ENCODE data around the gene TPR. TPM values are rescaled to one million over a fixed set of nuclear protein-coding genes. Genes with fewer than 3 reads are reported as not detected.

TPR gene
- polyA plus RNA-seq, 2 donors = 15.9 to 22.8 TPM

- Histone ChIP-seq H3K9me3 (ENCODE audit: control insufficient read depth in 2 of 2, insufficient read depth in 1 of 2, low read depth in 1 of 2, low read length in 1 of 2) (no peaks in the 10 kb centered on the region), H3K36me3 (ENCODE audit: control insufficient read depth in 2 of 2, insufficient read depth in 2 of 2, low read length in 1 of 2) (peaks cover 0 to 4% of the 10 kb centered on the region in 2 donors), H3K27me3 (ENCODE audit: control insufficient read depth in 1 of 2, insufficient read depth in 2 of 2, low read length in 2 of 2) (no peaks in the 10 kb centered on the region), H3K4me1 (ENCODE audit: control insufficient read depth in 2 of 2, insufficient read depth in 2 of 2, low read length in 1 of 2) (no peaks in the 10 kb centered on the region), H3K4me3 (ENCODE audit: low read depth in 1 of 2, low read length in 2 of 2) (no peak overlapping the region), H3K27ac (ENCODE audit: low read depth in 2 of 2, low read length in 1 of 2) (no peak overlapping the region)
- 89 to 93% methylated on average over 6 of the region's 6 CpGs for WGBS, 2 donors
Measured at GRCh38 chr1:186308264-186309060, 66.6 kb downstream of the TPR start.

GRCh38 chr1:186307445-186307844 is 67.6 kb downstream of the TPR start:
- H3K27me3 ChIP-seq (ENCODE audit: control insufficient read depth in 1 of 2, insufficient read depth in 2 of 2, low read length in 2 of 2) = no peaks in the 10 kb centered on the region
- H3K9me3 ChIP-seq (ENCODE audit: control insufficient read depth in 2 of 2, insufficient read depth in 1 of 2, low read depth in 1 of 2, low read length in 1 of 2) = no peaks in the 10 kb centered on the region
- WGBS, 2 donors = 97 to 98% methylated on average over 6 of the region's 6 CpGs
- no peaks in the 10 kb centered on the region for H3K4me1 ChIP-seq (ENCODE audit: control insufficient read depth in 2 of 2, insufficient read depth in 2 of 2, low read length in 1 of 2)
- no peak overlapping the region for H3K4me3 ChIP-seq (ENCODE audit: low read depth in 1 of 2, low read length in 2 of 2)
- H3K36me3 ChIP-seq (ENCODE audit: control insufficient read depth in 2 of 2, insufficient read depth in 2 of 2, low read length in 1 of 2) = no peaks in the 10 kb centered on the region
- no peak overlapping the region for H3K27ac ChIP-seq (ENCODE audit: low read depth in 2 of 2, low read length in 1 of 2)

- Histone ChIP-seq H3K27ac (ENCODE audit: low read depth in 2 of 2, low read length in 1 of 2) (no peak overlapping the region), H3K4me3 (ENCODE audit: low read depth in 1 of 2, low read length in 2 of 2) (no peak overlapping the region), H3K9me3 (ENCODE audit: control insufficient read depth in 2 of 2, insufficient read depth in 1 of 2, low read depth in 1 of 2, low read length in 1 of 2) (no peaks in the 10 kb centered on the region), H3K4me1 (ENCODE audit: control insufficient read depth in 2 of 2, insufficient read depth in 2 of 2, low read length in 1 of 2) (no peaks in the 10 kb centered on the region), H3K36me3 (ENCODE audit: control insufficient read depth in 2 of 2, insufficient read depth in 2 of 2, low read length in 1 of 2) (no peaks in the 10 kb centered on the region), H3K27me3 (ENCODE audit: control insufficient read depth in 1 of 2, insufficient read depth in 2 of 2, low read length in 2 of 2) (no peaks in the 10 kb centered on the region)
- WGBS, 2 donors = 73 to 85% methylated on average over 3 of the region's 3 CpGs
Measured at GRCh38 chr1:186306533-186306932, 68.5 kb downstream of the TPR start.

- Histone ChIP-seq H3K4me3 (ENCODE audit: low read depth in 1 of 2, low read length in 2 of 2) (no peak overlapping the region), H3K27ac (ENCODE audit: low read depth in 2 of 2, low read length in 1 of 2) (no peak overlapping the region), H3K36me3 (ENCODE audit: control insufficient read depth in 2 of 2, insufficient read depth in 2 of 2, low read length in 1 of 2) (no peaks in the 10 kb centered on the region), H3K27me3 (ENCODE audit: control insufficient read depth in 1 of 2, insufficient read depth in 2 of 2, low read length in 2 of 2) (no peaks in the 10 kb centered on the region), H3K4me1 (ENCODE audit: control insufficient read depth in 2 of 2, insufficient read depth in 2 of 2, low read length in 1 of 2) (no peaks in the 10 kb centered on the region), H3K9me3 (ENCODE audit: control insufficient read depth in 2 of 2, insufficient read depth in 1 of 2, low read depth in 1 of 2, low read length in 1 of 2) (no peaks in the 10 kb centered on the region)
- 57 to 60% methylated on average over 6 of the region's 6 CpGs for WGBS, 2 donors
Measured at GRCh38 chr1:186304982-186305949, 69.8 kb downstream of the TPR start.

GRCh38 chr1:186303911-186304310 is 71.1 kb downstream of the TPR start:
- Histone ChIP-seq H3K27me3 (ENCODE audit: control insufficient read depth in 1 of 2, insufficient read depth in 2 of 2, low read length in 2 of 2) (no peaks in the 10 kb centered on the region), H3K4me1 (ENCODE audit: control insufficient read depth in 2 of 2, insufficient read depth in 2 of 2, low read length in 1 of 2) (no peaks in the 10 kb centered on the region), H3K9me3 (ENCODE audit: control insufficient read depth in 2 of 2, insufficient read depth in 1 of 2, low read depth in 1 of 2, low read length in 1 of 2) (no peaks in the 10 kb centered on the region), H3K36me3 (ENCODE audit: control insufficient read depth in 2 of 2, insufficient read depth in 2 of 2, low read length in 1 of 2) (no peaks in the 10 kb centered on the region), H3K27ac (ENCODE audit: low read depth in 2 of 2, low read length in 1 of 2) (no peak overlapping the region), H3K4me3 (ENCODE audit: low read depth in 1 of 2, low read length in 2 of 2) (no peak overlapping the region)
- WGBS, 2 donors = 57 to 74% methylated on average over 2 of the region's 2 CpGs

GRCh38 chr1:186302381-186302920 is 72.6 kb downstream of the TPR start:
- Histone ChIP-seq H3K27me3 (ENCODE audit: control insufficient read depth in 1 of 2, insufficient read depth in 2 of 2, low read length in 2 of 2) (no peaks in the 10 kb centered on the region), H3K27ac (ENCODE audit: low read depth in 2 of 2, low read length in 1 of 2) (no peak overlapping the region), H3K36me3 (ENCODE audit: control insufficient read depth in 2 of 2, insufficient read depth in 2 of 2, low read length in 1 of 2) (no peaks in the 10 kb centered on the region), H3K4me1 (ENCODE audit: control insufficient read depth in 2 of 2, insufficient read depth in 2 of 2, low read length in 1 of 2) (no peaks in the 10 kb centered on the region), H3K9me3 (ENCODE audit: control insufficient read depth in 2 of 2, insufficient read depth in 1 of 2, low read depth in 1 of 2, low read length in 1 of 2) (no peaks in the 10 kb centered on the region), H3K4me3 (ENCODE audit: low read depth in 1 of 2, low read length in 2 of 2) (no peak overlapping the region)
- WGBS, 2 donors = 67 to 80% methylated on average over 3 of the region's 3 CpGs

GRCh38 chr1:186301448-186301847 is 73.6 kb downstream of the TPR start:
- Histone ChIP-seq H3K27ac (ENCODE audit: low read depth in 2 of 2, low read length in 1 of 2) (no peak overlapping the region), H3K27me3 (ENCODE audit: control insufficient read depth in 1 of 2, insufficient read depth in 2 of 2, low read length in 2 of 2) (no peaks in the 10 kb centered on the region), H3K36me3 (ENCODE audit: control insufficient read depth in 2 of 2, insufficient read depth in 2 of 2, low read length in 1 of 2) (no peaks in the 10 kb centered on the region), H3K4me3 (ENCODE audit: low read depth in 1 of 2, low read length in 2 of 2) (no peak overlapping the region), H3K4me1 (ENCODE audit: control insufficient read depth in 2 of 2, insufficient read depth in 2 of 2, low read length in 1 of 2) (no peaks in the 10 kb centered on the region), H3K9me3 (ENCODE audit: control insufficient read depth in 2 of 2, insufficient read depth in 1 of 2, low read depth in 1 of 2, low read length in 1 of 2) (no peaks in the 10 kb centered on the region)
- 91% methylated on average over 7 of the region's 7 CpGs for WGBS, 2 donors

GRCh38 chr1:186300056-186300455 is 75.0 kb downstream of the TPR start:
- no peaks in the 10 kb centered on the region for H3K27me3 ChIP-seq (ENCODE audit: control insufficient read depth in 1 of 2, insufficient read depth in 2 of 2, low read length in 2 of 2)
- no peak overlapping the region for H3K27ac ChIP-seq (ENCODE audit: low read depth in 2 of 2, low read length in 1 of 2)
- no peaks in the 10 kb centered on the region for H3K36me3 ChIP-seq (ENCODE audit: control insufficient read depth in 2 of 2, insufficient read depth in 2 of 2, low read length in 1 of 2)
- H3K4me1 ChIP-seq (ENCODE audit: control insufficient read depth in 2 of 2, insufficient read depth in 2 of 2, low read length in 1 of 2) = no peaks in the 10 kb centered on the region
- H3K4me3 ChIP-seq (ENCODE audit: low read depth in 1 of 2, low read length in 2 of 2) = no peak overlapping the region
- 89 to 94% methylated on average over 6 of the region's 6 CpGs for WGBS, 2 donors
- H3K9me3 ChIP-seq (ENCODE audit: control insufficient read depth in 2 of 2, insufficient read depth in 1 of 2, low read depth in 1 of 2, low read length in 1 of 2) = no peaks in the 10 kb centered on the region

- Histone ChIP-seq H3K36me3 (ENCODE audit: control insufficient read depth in 2 of 2, insufficient read depth in 2 of 2, low read length in 1 of 2) (no peaks in the 10 kb centered on the region), H3K27ac (ENCODE audit: low read depth in 2 of 2, low read length in 1 of 2) (no peak overlapping the region), H3K4me3 (ENCODE audit: low read depth in 1 of 2, low read length in 2 of 2) (no peak overlapping the region), H3K9me3 (ENCODE audit: control insufficient read depth in 2 of 2, insufficient read depth in 1 of 2, low read depth in 1 of 2, low read length in 1 of 2) (no peaks in the 10 kb centered on the region), H3K4me1 (ENCODE audit: control insufficient read depth in 2 of 2, insufficient read depth in 2 of 2, low read length in 1 of 2) (no peaks in the 10 kb centered on the region), H3K27me3 (ENCODE audit: control insufficient read depth in 1 of 2, insufficient read depth in 2 of 2, low read length in 2 of 2) (no peaks in the 10 kb centered on the region)
- 84 to 86% methylated on average over 2 of the region's 2 CpGs for WGBS, 2 donors
Measured at GRCh38 chr1:186299570-186299969, 75.5 kb downstream of the TPR start.

All from esophagus (tissue), 2 donors.